ENCODE data around the gene TCN1.
"Not testable (repeated sequence)": the region's sequence is repeated elsewhere in the genome, so short reads cannot be mapped to it uniquely, and the experiment has no call there.

The TCN1 gene, protein sequence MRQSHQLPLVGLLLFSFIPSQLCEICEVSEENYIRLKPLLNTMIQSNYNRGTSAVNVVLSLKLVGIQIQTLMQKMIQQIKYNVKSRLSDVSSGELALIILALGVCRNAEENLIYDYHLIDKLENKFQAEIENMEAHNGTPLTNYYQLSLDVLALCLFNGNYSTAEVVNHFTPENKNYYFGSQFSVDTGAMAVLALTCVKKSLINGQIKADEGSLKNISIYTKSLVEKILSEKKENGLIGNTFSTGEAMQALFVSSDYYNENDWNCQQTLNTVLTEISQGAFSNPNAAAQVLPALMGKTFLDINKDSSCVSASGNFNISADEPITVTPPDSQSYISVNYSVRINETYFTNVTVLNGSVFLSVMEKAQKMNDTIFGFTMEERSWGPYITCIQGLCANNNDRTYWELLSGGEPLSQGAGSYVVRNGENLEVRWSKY

DNA sequence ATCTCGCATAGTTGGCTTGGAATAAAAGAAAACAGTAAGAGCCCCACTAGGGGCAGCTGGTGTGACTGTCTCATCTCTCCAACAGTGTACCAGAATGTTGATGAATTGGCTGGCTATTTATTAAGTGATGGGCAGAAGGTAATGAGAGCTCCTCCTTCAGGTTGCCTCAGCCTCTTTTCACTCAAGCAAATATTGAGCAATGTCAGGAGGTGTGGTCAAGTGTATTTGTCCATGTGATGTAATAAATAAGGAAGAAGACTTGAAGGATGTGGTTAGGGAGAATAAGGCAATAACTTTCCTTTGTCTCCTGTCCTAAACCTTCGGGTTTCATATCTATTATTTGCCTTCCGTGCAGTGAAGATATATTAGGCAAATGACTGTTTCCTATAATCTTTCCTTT lies at the start of gene TCN1:
TSS of gene TCN1 (minus strand) at position 91 of the 400 bp plus-strand sequence. CDS start at position 74, 17 bp downstream.
- H3K4me1 ChIP-seq (ENCODE audit: control insufficient read depth, insufficient read depth, low read length) = no peaks in the 10 kb centered on the region
- H3K27ac ChIP-seq (ENCODE audit: low read length) = no peak within 1 kb of the TSS
- H3K9me3 ChIP-seq (ENCODE audit: control insufficient read depth, insufficient read depth, low read length) = no peaks in the 10 kb centered on the region
- H3K36me3 ChIP-seq (ENCODE audit: control insufficient read depth, insufficient read depth, low read length) = no peaks in the 10 kb centered on the region
- H3K4me3 ChIP-seq (ENCODE audit: low read length) = no peak within 1 kb of the TSS
- no peaks in the 10 kb centered on the region for H3K27me3 ChIP-seq (ENCODE audit: control insufficient read depth, insufficient read depth, low read length)
- no CpG with 5 or more reads among the region's 3 CpGs for WGBS (ENCODE audit: insufficient coverage, insufficient read length)
- DNase-seq (ENCODE audit: low read depth, low spot score) = no peak

DNA sequence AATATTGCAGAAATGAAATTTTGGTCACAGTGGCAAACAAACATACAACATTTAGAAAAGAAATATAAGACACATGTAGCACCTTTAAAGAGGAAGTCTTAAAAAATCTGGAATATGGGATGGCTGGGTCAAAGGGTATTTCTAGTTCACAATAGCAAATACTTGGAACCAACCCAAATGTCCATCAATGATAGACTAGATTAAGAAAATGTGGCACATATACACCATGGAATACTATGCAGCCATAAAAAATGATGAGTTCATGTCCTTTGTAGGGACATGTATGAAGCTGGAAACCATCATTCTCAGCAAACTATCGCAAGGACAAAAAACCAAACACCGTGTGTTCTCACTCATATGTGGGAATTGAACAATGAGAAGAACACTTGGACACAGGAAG lies 37.3 kb upstream of the TCN1 start:
- not testable (repeated sequence) for DNase-seq (ENCODE audit: low read depth, low spot score); H3K27ac ChIP-seq (ENCODE audit: low read length); H3K4me1 ChIP-seq (ENCODE audit: control insufficient read depth, insufficient read depth, low read length); H3K9me3 ChIP-seq (ENCODE audit: control insufficient read depth, insufficient read depth, low read length); H3K36me3 ChIP-seq (ENCODE audit: control insufficient read depth, insufficient read depth, low read length); H3K27me3 ChIP-seq (ENCODE audit: control insufficient read depth, insufficient read depth, low read length); H3K4me3 ChIP-seq (ENCODE audit: low read length)
- no CpG with 5 or more reads among the region's 2 CpGs for WGBS (ENCODE audit: insufficient coverage, insufficient read length)

DNA sequence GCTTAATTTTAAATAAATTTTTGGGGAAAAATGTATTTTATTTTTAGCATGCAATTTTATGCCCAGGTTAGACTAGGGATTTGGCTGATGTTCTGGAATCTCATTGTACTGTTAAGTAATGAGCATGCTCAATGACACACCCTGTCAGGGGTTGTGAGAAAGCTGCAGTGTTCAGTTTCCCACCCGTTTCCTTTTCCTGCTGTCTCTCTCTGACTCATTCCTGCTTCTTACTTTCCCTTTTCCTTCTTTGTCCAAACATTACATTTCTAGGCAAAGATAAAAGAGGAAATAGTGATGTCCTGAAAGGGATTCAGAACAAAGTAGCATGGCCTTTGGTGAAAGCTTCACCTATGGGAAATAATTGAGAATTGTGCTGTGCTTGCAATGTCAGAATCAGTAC lies 35.0 kb upstream of the TCN1 start:
- no CpG with 5 or more reads among the region's 1 CpG for whole genome bisulfite sequencing (ENCODE audit: insufficient coverage, insufficient read length)
- Histone ChIP-seq H3K36me3 (ENCODE audit: control insufficient read depth, insufficient read depth, low read length) (no peaks in the 10 kb centered on the region), H3K4me1 (ENCODE audit: control insufficient read depth, insufficient read depth, low read length) (no peaks in the 10 kb centered on the region), H3K9me3 (ENCODE audit: control insufficient read depth, insufficient read depth, low read length) (no peaks in the 10 kb centered on the region), H3K4me3 (ENCODE audit: low read length) (no peak overlapping the region), H3K27ac (ENCODE audit: low read length) (no peak overlapping the region), H3K27me3 (ENCODE audit: control insufficient read depth, insufficient read depth, low read length) (no peaks in the 10 kb centered on the region)
- DNase-seq (ENCODE audit: low read depth, low spot score) = no peak

DNA sequence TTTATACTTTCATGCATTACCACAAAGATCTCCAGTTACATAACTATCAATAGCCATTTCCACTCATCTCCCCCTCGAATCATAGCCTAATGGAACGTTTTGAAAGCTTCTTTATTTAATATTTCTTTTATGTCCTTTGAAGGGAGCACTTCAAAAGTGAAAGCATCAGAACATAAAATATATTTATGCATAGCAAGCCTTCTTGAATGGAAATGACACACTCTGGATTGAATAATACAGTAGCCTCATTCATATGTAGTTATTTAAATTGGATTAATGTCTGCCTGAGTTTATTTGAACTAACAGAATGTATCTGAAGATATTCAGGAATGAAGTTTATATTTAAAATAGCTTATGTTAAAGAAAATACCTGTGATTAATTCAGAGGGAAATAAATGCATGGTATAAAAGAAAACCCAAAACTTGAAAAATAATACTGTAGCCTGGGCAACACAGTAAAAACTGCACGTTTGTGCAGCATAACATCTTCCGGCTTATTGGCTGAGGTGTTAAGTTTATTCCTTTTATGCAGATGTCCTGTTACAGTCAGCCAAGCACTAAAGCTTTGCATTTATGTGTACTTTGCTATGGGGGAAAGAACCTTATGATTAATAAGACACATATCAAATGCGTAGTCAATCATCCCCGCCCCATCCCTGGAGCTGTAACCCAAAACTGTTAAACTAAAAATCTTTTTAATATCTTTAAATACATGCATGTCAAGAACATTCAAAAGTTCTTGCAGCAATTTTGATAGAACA lies 34.3 kb upstream of the TCN1 start:
- no CpG with 5 or more reads among the region's 6 CpGs for whole genome bisulfite sequencing (ENCODE audit: insufficient coverage, insufficient read length)
- Histone ChIP-seq H3K27ac (ENCODE audit: low read length) (no peak overlapping the region), H3K4me1 (ENCODE audit: control insufficient read depth, insufficient read depth, low read length) (no peaks in the 10 kb centered on the region), H3K4me3 (ENCODE audit: low read length) (no peak overlapping the region), H3K9me3 (ENCODE audit: control insufficient read depth, insufficient read depth, low read length) (no peaks in the 10 kb centered on the region), H3K27me3 (ENCODE audit: control insufficient read depth, insufficient read depth, low read length) (no peaks in the 10 kb centered on the region), H3K36me3 (ENCODE audit: control insufficient read depth, insufficient read depth, low read length) (no peaks in the 10 kb centered on the region)
- DNase-seq (ENCODE audit: low read depth, low spot score) = no peak

DNA sequence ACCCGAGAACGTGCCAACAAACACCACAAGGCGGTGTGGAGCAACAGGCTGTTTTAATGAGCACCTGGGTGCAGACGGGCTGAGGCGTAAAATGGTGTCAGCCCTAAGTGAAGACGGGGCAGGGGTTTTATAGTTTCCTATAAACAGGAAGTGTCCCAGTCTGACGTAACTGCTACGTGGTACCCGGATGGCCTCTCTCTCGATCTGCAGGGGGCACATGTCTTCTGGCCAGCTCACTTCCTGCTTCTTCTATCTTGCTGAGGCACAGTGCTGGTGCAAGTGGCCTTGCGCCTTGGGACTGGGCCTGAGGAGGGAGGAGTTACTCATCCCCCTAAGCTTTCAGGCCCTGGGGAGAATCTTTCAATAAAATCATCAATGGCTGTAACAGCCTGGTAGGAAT lies 33.2 kb upstream of the TCN1 start:
- DNase-seq (ENCODE audit: low read depth, low spot score) = no peak
- no CpG with 5 or more reads among the region's 11 CpGs for WGBS (ENCODE audit: insufficient coverage, insufficient read length)
- no peaks in the 10 kb centered on the region for H3K4me1 ChIP-seq (ENCODE audit: control insufficient read depth, insufficient read depth, low read length)

DNA sequence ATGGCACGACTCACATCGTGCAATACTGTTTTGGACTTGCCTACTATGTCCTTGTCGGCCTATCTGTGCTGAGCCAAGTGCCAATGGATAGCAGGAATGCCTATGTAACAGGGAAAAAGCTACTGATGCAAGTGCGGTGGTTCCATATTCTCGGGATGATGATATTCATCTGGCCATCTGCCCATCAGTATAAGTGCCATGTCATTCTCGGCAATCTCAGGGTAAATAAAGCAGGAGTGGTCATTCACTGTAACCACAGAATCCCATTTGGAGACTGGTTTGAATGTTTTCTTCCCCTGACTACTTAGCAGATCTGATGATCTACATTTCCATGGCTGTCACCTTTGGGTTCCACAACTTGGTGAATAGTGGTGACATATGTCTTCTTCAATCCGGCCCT lies 32.4 kb upstream of the TCN1 start:
- H3K4me1 ChIP-seq (ENCODE audit: control insufficient read depth, insufficient read depth, low read length) = no peaks in the 10 kb centered on the region
- no peaks in the 10 kb centered on the region for H3K27me3 ChIP-seq (ENCODE audit: control insufficient read depth, insufficient read depth, low read length)
- H3K27ac ChIP-seq (ENCODE audit: low read length) = no peak overlapping the region
- DNase-seq (ENCODE audit: low read depth, low spot score) = no peak
- H3K4me3 ChIP-seq (ENCODE audit: low read length) = no peak overlapping the region
- H3K9me3 ChIP-seq (ENCODE audit: control insufficient read depth, insufficient read depth, low read length) = no peaks in the 10 kb centered on the region
- no CpG with 5 or more reads among the region's 7 CpGs for WGBS (ENCODE audit: insufficient coverage, insufficient read length)
- H3K36me3 ChIP-seq (ENCODE audit: control insufficient read depth, insufficient read depth, low read length) = no peaks in the 10 kb centered on the region

More for the DNA sequence above, 33.2 kb upstream of the TCN1 start:
- Histone ChIP-seq H3K27ac (ENCODE audit: low read length) (no peak overlapping the region), H3K27me3 (ENCODE audit: control insufficient read depth, insufficient read depth, low read length) (no peaks in the 10 kb centered on the region), H3K9me3 (ENCODE audit: control insufficient read depth, insufficient read depth, low read length) (no peaks in the 10 kb centered on the region), H3K4me3 (ENCODE audit: low read length) (no peak overlapping the region), H3K36me3 (ENCODE audit: control insufficient read depth, insufficient read depth, low read length) (no peaks in the 10 kb centered on the region)

DNA sequence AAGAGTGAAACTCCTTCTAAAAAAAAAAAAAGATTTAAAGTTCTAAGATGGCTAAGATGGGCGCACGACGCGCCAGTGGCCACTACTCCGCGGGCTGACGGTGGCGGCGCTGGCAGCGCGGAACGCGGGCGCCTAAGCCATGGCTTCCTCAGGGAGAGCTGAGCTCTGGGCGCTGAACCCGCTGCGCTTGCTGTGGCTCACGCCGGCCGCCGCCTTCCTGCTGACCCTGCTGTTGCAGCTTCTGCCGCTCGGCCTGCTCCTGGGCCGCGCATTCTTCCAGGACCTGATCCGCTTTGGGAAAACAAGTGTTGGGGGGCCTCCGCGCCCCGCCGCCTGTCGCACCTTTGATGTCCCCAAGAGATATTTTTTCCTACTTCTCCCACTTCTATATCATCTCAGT lies 31.8 kb upstream of the TCN1 start:
- no CpG with 5 or more reads among the region's 31 CpGs for WGBS (ENCODE audit: insufficient coverage, insufficient read length)
- no peak for DNase-seq (ENCODE audit: low read depth, low spot score)

DNA sequence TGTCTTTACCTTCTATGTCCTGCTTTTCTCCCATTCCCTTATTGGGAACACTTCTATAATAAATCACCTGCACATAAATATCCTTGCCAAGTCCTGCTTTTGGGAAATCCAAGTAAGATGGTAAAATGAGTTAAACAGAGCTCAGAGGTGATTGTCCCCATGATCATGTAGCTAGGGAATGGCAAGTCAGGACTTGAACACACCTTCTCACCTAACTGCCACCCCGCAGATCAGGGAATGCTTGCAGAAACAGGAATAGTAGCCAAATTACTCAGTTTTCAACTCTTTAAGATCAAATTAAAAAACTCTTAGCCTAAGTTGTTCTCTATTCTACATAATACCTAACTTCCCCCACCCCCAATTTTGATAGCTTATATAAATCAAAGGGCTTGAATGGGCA lies 28.3 kb upstream of the TCN1 start:
- no peak overlapping the region for H3K4me3 ChIP-seq (ENCODE audit: low read length)
- no peaks in the 10 kb centered on the region for H3K9me3 ChIP-seq (ENCODE audit: control insufficient read depth, insufficient read depth, low read length)
- no peak overlapping the region for H3K27ac ChIP-seq (ENCODE audit: low read length)
- no peaks in the 10 kb centered on the region for H3K36me3 ChIP-seq (ENCODE audit: control insufficient read depth, insufficient read depth, low read length)
- peaks cover 2% of the 10 kb centered on the region; the same call in 1 of the 2 replicates for H3K4me1 ChIP-seq (ENCODE audit: control insufficient read depth, insufficient read depth, low read length)
- WGBS (ENCODE audit: insufficient coverage, insufficient read length) = no CpG with 5 or more reads among the region's 1 CpG
- no peak for DNase-seq (ENCODE audit: low read depth, low spot score)
- H3K27me3 ChIP-seq (ENCODE audit: control insufficient read depth, insufficient read depth, low read length) = no peaks in the 10 kb centered on the region

More for the DNA sequence above, 31.8 kb upstream of the TCN1 start:
- Histone ChIP-seq H3K27ac (ENCODE audit: low read length) (no peak overlapping the region), H3K9me3 (ENCODE audit: control insufficient read depth, insufficient read depth, low read length) (no peaks in the 10 kb centered on the region), H3K27me3 (ENCODE audit: control insufficient read depth, insufficient read depth, low read length) (no peaks in the 10 kb centered on the region), H3K4me1 (ENCODE audit: control insufficient read depth, insufficient read depth, low read length) (no peaks in the 10 kb centered on the region), H3K36me3 (ENCODE audit: control insufficient read depth, insufficient read depth, low read length) (no peaks in the 10 kb centered on the region), H3K4me3 (ENCODE audit: low read length) (no peak overlapping the region)

DNA sequence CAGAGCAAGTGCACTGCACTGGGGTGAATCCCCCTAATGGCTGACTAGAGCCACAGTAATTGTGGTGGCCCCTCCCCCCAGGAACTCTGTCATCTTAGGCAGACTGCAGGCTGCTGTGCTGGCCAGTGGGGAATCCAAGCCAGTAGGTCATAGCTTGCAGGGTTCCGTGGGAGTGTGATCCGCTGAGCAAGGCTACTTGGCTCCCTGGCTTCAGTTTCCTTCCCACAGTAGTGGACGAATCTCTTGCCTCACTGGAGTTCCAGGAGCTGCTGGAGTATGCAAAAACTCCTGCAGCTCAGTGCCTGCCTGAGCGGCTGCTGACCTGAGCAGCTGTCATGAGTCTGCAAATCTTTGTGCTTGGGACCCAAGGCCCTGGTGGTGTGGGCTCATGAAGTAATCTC lies 25.5 kb upstream of the TCN1 start:
- no CpG with 5 or more reads among the region's 4 CpGs for WGBS (ENCODE audit: insufficient coverage, insufficient read length)
- Histone ChIP-seq H3K4me3 (ENCODE audit: low read length) (no peak overlapping the region), H3K4me1 (ENCODE audit: control insufficient read depth, insufficient read depth, low read length) (peaks cover 2% of the 10 kb centered on the region; the same call in 1 of the 2 replicates), H3K27me3 (ENCODE audit: control insufficient read depth, insufficient read depth, low read length) (no peaks in the 10 kb centered on the region), H3K27ac (ENCODE audit: low read length) (no peak overlapping the region), H3K9me3 (ENCODE audit: control insufficient read depth, insufficient read depth, low read length) (no peaks in the 10 kb centered on the region), H3K36me3 (ENCODE audit: control insufficient read depth, insufficient read depth, low read length) (no peaks in the 10 kb centered on the region)
- no peak for DNase-seq (ENCODE audit: low read depth, low spot score)

DNA sequence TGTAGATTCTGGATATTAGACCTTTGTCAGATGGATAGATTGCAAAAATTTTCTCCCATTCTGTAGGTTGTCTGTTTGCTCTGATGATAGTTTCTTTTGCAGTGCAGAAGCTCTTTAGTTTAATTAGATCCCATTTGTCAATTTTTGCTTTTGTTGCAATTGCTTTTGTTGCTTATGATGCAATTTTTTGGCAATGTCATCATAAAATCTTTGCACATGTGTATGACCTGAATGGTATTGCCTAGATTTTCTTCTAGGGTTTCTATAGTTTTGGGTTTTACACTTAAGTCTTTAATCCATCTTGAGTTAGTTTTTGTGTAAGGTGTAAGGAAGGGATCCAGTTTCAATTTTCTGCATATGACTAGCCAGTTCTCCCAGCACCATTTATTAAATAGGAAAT lies 20.9 kb upstream of the TCN1 start:
- H3K36me3 ChIP-seq (ENCODE audit: control insufficient read depth, insufficient read depth, low read length); DNase-seq (ENCODE audit: low read depth, low spot score); H3K4me3 ChIP-seq (ENCODE audit: low read length); H3K9me3 ChIP-seq (ENCODE audit: control insufficient read depth, insufficient read depth, low read length); H3K4me1 ChIP-seq (ENCODE audit: control insufficient read depth, insufficient read depth, low read length); H3K27ac ChIP-seq (ENCODE audit: low read length); H3K27me3 ChIP-seq (ENCODE audit: control insufficient read depth, insufficient read depth, low read length): not testable (repeated sequence)
